Smooth muscle cell (in vitro differentiated cells): Measurements from ENCODE around the gene SLC12A8. TPM values are rescaled to one million over a fixed set of nuclear protein-coding genes. Genes with fewer than 3 reads are reported as not detected.

Source experiments
- DNase-seq: peaks from one replicate; lab custom pipeline; 2025; ENCODE audit not compliant: unreplicated experiment; lab: John Stamatoyannopoulos, UW
- H2AFZ ChIP-seq: fragments of 200-600 bp; sonication (generic); 2 replicates; pipeline ENCODE4 v1.6.0; 2016; ENCODE audit warnings: antibody characterized with exemption, low read depth, mild to moderate bottlenecking
- H3F3A ChIP-seq: fragments of 200-600 bp; sonication (generic); 2 replicates; pipeline ENCODE4 v1.6.0; 2017; ENCODE audit warnings: antibody characterized with exemption, low read depth
- H3K27ac ChIP-seq: fragments of 200-600 bp; sonication (generic); 2 replicates; pipeline ENCODE4 v1.5.1; 2016; ENCODE audit warnings: low read depth, mild to moderate bottlenecking
- H3K27me3 ChIP-seq: fragments of 200-600 bp; sonication (generic); 2 replicates; pipeline ENCODE4 v1.6.1; 2016; ENCODE audit warnings: low read depth, mild to moderate bottlenecking
- H3K36me3 ChIP-seq: fragments of 200-600 bp; sonication (generic); 2 replicates; pipeline ENCODE4 v1.5.1; 2016; ENCODE audit warnings: low read depth
- H3K4me1 ChIP-seq: fragments of 200-600 bp; sonication (generic); 2 replicates; pipeline ENCODE4 v1.5.1; 2016; ENCODE audit warnings: low read depth
- H3K4me2 ChIP-seq: fragments of 200-600 bp; sonication (generic); 2 replicates; pipeline ENCODE4 v1.6.0; 2016; ENCODE audit warnings: mild to moderate bottlenecking
- H3K4me3 ChIP-seq: fragments of 200-600 bp; sonication (generic); 2 replicates; pipeline ENCODE4 v1.5.1; 2016; ENCODE audit warnings: mild to moderate bottlenecking
- H3K79me2 ChIP-seq: fragments of 200-600 bp; sonication (generic); 2 replicates; pipeline ENCODE4 v1.6.0; 2016; ENCODE audit warnings: low read depth, mild to moderate bottlenecking
- H3K9ac ChIP-seq: fragments of 200-600 bp; sonication (generic); 2 replicates; pipeline ENCODE4 v1.6.0; 2016; ENCODE audit warnings: low read depth
- H3K9me3 ChIP-seq: fragments of 200-600 bp; sonication (generic); replicated peaks from 2 replicates; pipeline ENCODE4 v1.5.1; 2016; ENCODE audit warnings: low read depth
- H4K20me1 ChIP-seq: fragments of 200-600 bp; sonication (generic); 2 replicates; pipeline ENCODE4 v1.6.0; 2016; ENCODE audit warnings: low read depth
- WGBS: methylation state at CpG from one replicate; pipeline ENCODE4 v1.1.7; 2016; ENCODE audit warnings: low lambda C conversion rate; 5-methylcytosine and 5-hydroxymethylcytosine counted together
- polyA plus RNA-seq: library from polyadenylated mRNA; unstranded; fragments of >200 nt; fragmentation: Nextera tagmentation; extraction: Ambion mirVana; gene quantifications from 2 replicates; pipeline ENCODE4 v1.2.1, GENCODE V29; 2016
- total RNA-seq: library from RNA; depleted of rRNA; stranded (reverse); fragments of >200 nt; gene quantifications from 2 replicates; pipeline ENCODE4 v1.2.3, GENCODE V29; 2014
- TF ChIP-seq, protein P1 (sequence below): fragments of 200-600 bp; sonication (generic); IDR thresholded peaks from 2 replicates; pipeline ENCODE4 v1.5.1; 2017; ENCODE audit warnings: borderline replicate concordance, mild to moderate bottlenecking, antibody characterized with exemption; ENCODE audit not compliant: insufficient read depth, poor library complexity, severe bottlenecking

Gene SLC12A8
- total and polyA plus RNA-seq, 2 experiments from 2014 or later = 28.5 to 54.3 TPM

DNA sequence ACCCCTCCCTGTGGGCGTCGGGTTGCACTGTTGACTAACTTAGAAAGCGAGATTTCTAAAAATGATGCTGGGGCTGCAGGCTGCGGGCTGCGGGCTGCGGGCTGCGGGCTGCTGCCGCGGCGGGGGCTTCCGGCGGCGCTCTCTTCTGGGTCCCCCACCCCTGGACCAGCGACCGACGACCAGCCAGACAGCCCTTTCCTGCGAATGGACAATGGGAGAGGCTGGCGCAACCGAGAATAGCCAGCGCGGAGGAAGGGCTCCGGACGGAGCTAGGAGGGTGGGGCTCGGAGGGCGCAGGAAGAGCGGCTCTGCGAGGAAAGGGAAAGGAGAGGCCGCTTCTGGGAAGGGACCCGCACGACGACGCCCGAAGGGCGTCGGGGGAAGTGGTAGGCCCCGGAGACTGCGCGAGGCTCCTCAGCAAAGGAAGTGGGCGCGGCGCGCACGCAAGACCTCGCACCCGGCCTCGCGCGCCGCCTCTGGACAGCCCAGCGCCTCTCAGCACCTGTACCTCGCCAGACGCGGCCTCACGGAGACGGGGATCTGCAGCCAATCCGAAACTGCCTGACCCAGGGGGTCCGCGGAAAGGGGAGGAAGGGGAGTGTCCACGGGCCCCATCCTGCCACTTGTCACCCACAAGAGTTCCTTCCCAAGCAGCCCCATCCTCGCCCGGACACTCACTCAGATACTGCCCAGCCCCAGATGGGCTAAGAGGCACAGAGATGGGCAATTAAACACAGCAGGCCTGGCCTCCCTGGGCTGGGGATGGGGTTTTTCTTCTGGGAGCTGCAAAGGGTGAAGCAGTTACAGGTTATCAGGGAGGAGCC, 70.7 kb downstream of the SLC12A8 start:
- Histone ChIP-seq H3K27ac (peak overlapping the region; percentile 91), H3K79me2 (no peaks in the 10 kb centered on the region), H3K9me3 (no peaks in the 10 kb centered on the region), H3K4me1 (peaks cover 42% of the 10 kb centered on the region), H4K20me1 (no peaks in the 10 kb centered on the region), H3K4me3 (peak overlapping the region; percentile 31), H2AFZ (peak overlapping the region; percentile 75), H3K9ac (no peak overlapping the region), H3K27me3 (no peaks in the 10 kb centered on the region), H3K36me3 (no peaks in the 10 kb centered on the region), H3F3A (peaks cover 3% of the 10 kb centered on the region), H3K4me2 (peak overlapping the region; percentile 83)
- TF ChIP-seq, protein P1, sequence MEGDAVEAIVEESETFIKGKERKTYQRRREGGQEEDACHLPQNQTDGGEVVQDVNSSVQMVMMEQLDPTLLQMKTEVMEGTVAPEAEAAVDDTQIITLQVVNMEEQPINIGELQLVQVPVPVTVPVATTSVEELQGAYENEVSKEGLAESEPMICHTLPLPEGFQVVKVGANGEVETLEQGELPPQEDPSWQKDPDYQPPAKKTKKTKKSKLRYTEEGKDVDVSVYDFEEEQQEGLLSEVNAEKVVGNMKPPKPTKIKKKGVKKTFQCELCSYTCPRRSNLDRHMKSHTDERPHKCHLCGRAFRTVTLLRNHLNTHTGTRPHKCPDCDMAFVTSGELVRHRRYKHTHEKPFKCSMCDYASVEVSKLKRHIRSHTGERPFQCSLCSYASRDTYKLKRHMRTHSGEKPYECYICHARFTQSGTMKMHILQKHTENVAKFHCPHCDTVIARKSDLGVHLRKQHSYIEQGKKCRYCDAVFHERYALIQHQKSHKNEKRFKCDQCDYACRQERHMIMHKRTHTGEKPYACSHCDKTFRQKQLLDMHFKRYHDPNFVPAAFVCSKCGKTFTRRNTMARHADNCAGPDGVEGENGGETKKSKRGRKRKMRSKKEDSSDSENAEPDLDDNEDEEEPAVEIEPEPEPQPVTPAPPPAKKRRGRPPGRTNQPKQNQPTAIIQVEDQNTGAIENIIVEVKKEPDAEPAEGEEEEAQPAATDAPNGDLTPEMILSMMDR = no peak
- DNase-seq = no peak
- 16% methylated on average over 59 of the region's 61 CpGs for WGBS

DNA sequence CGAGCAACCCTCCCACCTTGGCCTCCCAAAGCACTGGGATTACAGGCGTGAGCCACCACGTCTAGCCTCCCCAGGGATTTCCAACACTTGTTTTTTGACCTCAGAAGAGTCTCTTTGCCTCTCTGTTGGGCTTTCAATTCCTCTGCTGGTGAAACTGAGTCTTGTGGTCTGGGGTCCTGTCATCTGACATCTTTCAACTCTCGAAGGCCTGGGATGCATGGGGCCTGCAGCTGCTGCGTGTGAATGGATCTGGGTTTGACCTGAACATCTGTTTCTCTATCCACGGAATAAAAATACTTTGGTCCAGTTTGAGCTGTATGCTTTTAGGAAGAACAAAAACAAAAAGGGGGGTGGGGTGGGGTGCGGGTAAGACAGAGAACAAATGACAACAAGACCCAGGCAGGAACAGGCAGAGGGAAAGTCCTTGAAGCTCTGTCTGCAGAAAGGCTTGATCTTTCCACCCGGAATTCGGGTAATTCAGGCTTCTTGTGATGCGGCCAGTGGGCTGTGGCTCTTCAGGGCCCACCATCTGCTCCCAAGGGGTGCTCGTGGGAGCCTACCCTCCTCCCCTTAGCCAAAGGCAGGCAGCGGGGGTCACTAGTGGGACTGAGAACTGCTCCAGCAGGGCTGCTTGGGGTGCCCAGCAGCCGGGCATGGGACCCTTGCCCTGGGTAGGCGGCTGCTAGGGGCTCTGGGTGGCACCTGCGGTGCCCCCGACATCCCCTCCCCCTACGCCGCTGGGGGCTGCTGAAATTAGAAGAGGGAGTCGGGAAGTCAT, 71.5 kb downstream of the SLC12A8 start:
- H3K9me3 ChIP-seq = no peaks in the 10 kb centered on the region
- peak overlapping the region; percentile 31 for H3K4me3 ChIP-seq
- H3F3A ChIP-seq = peaks cover 3% of the 10 kb centered on the region
- no peak for DNase-seq
- peak overlapping the region; percentile 83 for H3K4me2 ChIP-seq
- H2AFZ ChIP-seq = peak overlapping the region; percentile 75
- TF ChIP-seq, protein P1 = no peak
- peaks cover 42% of the 10 kb centered on the region for H3K4me1 ChIP-seq
- H3K36me3 ChIP-seq = no peaks in the 10 kb centered on the region
- peak overlapping the region; percentile 91 for H3K27ac ChIP-seq
- H3K27me3 ChIP-seq = no peaks in the 10 kb centered on the region
- no peak overlapping the region for H3K9ac ChIP-seq
- H4K20me1 ChIP-seq = no peaks in the 10 kb centered on the region
- 61% methylated on average over 19 of the region's 19 CpGs for WGBS
- no peaks in the 10 kb centered on the region for H3K79me2 ChIP-seq

DNA sequence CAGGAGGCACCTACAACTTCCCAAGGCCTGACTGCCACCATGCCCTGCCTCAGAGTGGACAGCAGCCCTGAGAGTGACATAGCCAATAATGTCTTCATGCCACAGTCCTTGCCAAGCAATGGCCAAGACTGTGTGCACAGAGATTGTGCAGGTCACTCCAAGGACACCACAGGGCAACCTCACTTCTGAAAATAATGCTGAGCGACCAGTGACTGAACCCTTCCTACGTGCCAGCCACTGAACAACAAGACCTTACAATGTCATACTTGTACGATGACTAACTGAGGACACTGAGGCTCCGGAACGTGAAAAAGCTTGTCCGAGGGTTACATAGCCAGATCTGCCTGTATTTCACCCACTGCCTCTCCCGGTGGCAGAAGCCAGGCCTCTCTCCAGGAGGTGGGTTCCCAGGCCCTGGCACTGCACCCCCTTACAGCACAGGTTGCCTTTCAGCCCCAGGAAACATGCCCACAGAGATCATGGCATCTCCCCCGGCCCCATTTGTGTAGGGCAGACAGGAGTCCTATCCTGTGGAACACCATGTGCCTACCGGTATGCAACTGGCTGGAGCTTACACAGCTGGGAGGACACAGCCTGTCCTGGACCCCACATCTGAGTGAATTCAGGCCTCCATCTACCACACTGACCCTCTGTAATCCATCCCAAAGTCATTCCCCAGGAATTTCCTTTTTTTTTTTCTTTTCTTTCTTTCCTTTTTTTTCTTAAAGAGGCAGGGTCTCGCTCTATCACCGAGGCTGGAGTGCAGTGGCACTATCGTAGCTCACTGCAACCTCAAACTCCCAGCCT, 72.3 kb downstream of the SLC12A8 start:
- H3K79me2 ChIP-seq = no peaks in the 10 kb centered on the region
- H3K4me2 ChIP-seq = peak overlapping the region; percentile 83
- H3K4me1 ChIP-seq = peaks cover 42% of the 10 kb centered on the region
- no peaks in the 10 kb centered on the region for H3K36me3 ChIP-seq
- H3K4me3 ChIP-seq = no peak overlapping the region
- H3K9me3 ChIP-seq = no peaks in the 10 kb centered on the region
- peak overlapping the region; percentile 91 for H3K27ac ChIP-seq
- H3K27me3 ChIP-seq = no peaks in the 10 kb centered on the region
- H2AFZ ChIP-seq = no peak overlapping the region
- no peak for DNase-seq
- TF ChIP-seq, protein P1 = no peak
- peaks cover 3% of the 10 kb centered on the region for H3F3A ChIP-seq
- peak overlapping the region; percentile 41 for H3K9ac ChIP-seq
- 36% methylated on average over 12 of the region's 12 CpGs for whole genome bisulfite sequencing
- H4K20me1 ChIP-seq = no peaks in the 10 kb centered on the region
